T-helper 1 cell treated with Interleukin-12 subunit alpha and Interleukin-12 subunit beta and Interleukin-4 antibody, amounts not matched to agents 30 μg/mL and 1 μg/mL, for 36 hours (primary cell): ENCODE data around the gene MEF2D.

Source experiments
- H3K27ac Mint-ChIP-seq: one replicate; pipeline ENCODE4 v1.8.0; 2021; ENCODE audit warnings: mild to moderate bottlenecking, mixed read lengths
- H3K27me3 Mint-ChIP-seq: one replicate; pipeline ENCODE4 v1.8.0; 2021; ENCODE audit warnings: low read depth, mixed read lengths
- H3K36me3 Mint-ChIP-seq: one replicate; pipeline ENCODE4 v1.8.0; 2021; ENCODE audit warnings: low read depth, mixed read lengths
- H3K4me1 Mint-ChIP-seq: one replicate; pipeline ENCODE4 v1.8.0; 2021; ENCODE audit warnings: low read depth, mixed read lengths
- H3K4me3 Mint-ChIP-seq: one replicate; pipeline ENCODE4 v1.8.0; 2021; ENCODE audit warnings: mild to moderate bottlenecking, moderate library complexity, mixed read lengths
- H3K9me3 Mint-ChIP-seq: one replicate; pipeline ENCODE4 v1.8.0; 2021; ENCODE audit warnings: mixed read lengths

MEF2D gene

DNA sequence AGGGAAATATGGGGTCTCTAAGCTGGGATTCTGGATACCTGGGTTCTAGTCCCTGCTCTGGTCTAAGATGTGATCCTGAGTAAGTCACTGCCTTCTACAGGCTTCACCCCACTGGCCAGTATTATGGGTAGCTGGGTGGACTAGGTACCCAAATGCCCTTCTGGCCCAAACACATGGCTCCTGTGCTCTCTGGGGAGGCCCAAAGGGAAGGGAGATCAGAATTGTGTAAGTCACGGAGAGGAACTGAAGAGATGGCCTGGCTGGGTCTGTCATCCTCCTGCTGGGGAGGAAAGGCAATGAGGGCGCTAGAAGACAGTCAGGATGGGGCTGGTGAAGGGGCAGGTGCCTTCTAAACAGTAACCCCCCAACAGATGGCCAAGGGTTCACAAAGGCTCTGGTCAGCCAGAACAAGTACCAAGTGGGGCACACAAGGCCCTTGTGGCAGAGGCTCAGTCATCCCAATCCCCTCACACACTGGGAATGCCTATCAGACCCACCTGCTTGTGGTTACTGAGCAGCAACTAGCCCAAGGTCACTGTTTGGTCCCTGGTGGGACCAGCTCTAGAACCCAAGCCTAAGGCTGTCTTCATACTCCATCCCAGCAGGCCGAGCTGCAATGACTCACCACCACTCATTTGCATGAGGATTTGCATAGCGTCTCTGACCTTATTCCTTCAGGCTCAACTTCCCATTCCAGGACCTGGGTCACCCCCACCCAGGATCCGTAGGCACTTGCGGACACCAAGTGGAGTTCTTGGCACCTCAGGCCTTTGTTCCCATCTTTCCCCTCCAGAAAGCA, 9.2 kb downstream of the MEF2D start:
- H3K36me3 Mint-ChIP-seq, result peaks cover 22% of the 10 kb centered on the region
- H3K27me3 Mint-ChIP-seq, result no peaks in the 10 kb centered on the region
- H3K9me3 Mint-ChIP-seq, result no peaks in the 10 kb centered on the region
- H3K27ac Mint-ChIP-seq, result no peak overlapping the region
- peaks cover 78% of the 10 kb centered on the region for H3K4me1 Mint-ChIP-seq
- H3K4me3 Mint-ChIP-seq, result peak overlapping the region; percentile 63

DNA sequence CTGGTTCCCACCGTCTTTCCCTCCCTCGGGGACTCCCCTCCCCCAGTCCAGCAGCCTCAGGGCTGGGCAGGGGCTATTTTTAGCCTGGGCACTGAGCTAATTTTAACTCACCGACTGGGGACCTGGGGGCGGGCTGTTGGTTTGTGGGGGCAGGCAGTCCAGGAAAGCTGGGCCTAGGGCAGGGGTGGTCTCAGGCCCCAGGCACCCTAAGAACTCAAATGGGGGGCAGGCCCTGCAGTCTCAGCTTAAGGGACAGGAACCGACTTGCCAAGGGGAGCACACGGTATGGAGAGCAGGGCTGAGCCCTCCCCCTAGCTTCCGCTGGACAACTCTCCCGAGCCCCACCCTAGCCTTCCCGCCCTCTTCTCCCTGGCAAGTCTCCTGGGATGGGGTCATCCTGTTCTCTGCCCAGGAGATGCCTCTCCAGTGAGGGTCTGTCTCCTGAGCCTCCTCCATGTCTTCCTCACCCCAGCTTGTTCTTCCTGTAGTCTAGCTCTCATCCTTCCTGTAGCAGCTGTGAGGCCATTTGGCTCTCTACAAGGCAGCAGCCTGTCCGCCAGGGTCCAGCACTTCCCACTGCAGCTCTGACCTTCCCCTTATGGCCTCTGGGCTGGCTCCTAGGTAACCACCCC, 10.1 kb downstream of the MEF2D start:
- Mint-ChIP-seq H3K36me3 (peaks cover 21% of the 10 kb centered on the region), H3K4me1 (peaks cover 72% of the 10 kb centered on the region), H3K9me3 (no peaks in the 10 kb centered on the region), H3K4me3 (peak overlapping the region; percentile 63), H3K27me3 (no peaks in the 10 kb centered on the region), H3K27ac (peak overlapping the region; percentile 81)

GRCh38 chr1:156489935-156490293, 10.7 kb downstream of the MEF2D start:
- Mint-ChIP-seq H3K9me3 (no peaks in the 10 kb centered on the region), H3K36me3 (peaks cover 15% of the 10 kb centered on the region), H3K4me1 (peaks cover 69% of the 10 kb centered on the region), H3K27ac (peak overlapping the region; percentile 67), H3K4me3 (no peak overlapping the region), H3K27me3 (no peaks in the 10 kb centered on the region)

DNA sequence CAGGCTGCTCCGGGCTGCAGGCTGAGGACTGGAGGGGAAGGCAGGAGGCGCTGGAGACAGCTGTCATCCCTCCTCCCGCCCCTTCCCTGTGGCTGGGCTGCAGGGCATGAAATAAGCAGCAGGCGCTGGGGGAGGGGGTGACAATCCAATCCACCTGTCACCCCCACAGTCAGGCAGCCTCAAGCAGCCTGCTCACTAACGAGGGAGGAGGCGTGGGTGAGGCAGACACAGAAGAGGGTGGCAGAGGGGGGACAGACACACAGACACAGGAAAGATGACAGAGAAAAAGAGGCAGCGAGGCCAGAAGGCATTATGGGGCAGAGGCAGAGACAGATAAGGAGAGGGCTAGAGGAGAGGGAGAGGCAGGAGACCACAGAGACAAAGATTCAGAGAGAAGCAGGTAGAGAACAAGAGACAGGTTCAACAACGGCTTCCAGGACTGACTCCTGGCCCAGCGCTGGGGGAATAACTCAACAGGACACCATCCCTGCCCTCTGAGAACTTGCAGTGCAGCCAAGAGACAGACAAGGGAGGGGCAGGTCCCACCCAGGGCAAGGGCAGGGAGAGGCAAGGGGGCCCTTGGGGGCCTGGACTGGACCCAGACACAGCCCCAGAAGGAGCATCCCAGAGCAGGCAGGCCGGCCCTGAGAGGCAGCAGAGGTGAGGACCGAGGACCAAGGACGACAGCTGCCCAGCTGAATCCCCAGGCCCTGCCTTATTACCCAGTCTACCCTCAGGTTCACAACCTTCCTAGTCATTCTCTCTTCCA, 11.2 kb downstream of the MEF2D start:
- Mint-ChIP-seq H3K4me1 (peaks cover 68% of the 10 kb centered on the region), H3K36me3 (peaks cover 15% of the 10 kb centered on the region), H3K27me3 (no peaks in the 10 kb centered on the region)

DNA sequence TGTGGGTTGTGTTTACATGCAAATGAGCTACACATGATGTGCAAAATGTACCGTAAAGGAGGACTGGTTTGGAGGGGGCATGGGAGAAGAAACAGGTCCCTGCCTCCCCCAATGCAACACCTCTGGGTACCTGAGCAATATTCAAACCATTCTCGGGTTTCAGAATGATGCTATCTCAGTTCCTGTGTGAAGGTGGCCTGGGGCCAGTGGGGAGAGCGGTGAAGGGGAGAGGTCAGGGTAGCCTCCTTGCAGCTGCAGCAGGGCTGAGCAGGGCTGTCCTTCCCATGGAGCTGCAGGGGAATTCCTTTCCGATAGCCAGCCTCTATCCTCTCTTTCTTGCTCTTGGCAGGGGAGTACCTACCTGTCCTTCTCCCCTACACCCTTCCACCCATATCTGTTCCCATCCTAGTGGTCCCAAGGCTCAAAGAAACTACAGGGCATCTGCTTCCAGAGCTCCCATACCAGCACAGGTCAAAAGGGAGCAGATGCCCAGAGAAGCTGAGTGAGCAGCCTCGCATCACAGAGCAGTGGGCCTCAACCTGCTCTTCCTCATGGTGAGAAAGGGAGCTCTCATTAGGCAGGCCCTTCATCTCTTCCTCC, 11.9 kb downstream of the MEF2D start:
- H3K4me3 Mint-ChIP-seq, result peak overlapping the region; percentile 69
- H3K4me1 Mint-ChIP-seq, result peaks cover 62% of the 10 kb centered on the region
- peak overlapping the region; percentile 79 for H3K27ac Mint-ChIP-seq
- peaks cover 15% of the 10 kb centered on the region for H3K36me3 Mint-ChIP-seq
- no peaks in the 10 kb centered on the region for H3K9me3 Mint-ChIP-seq
- H3K27me3 Mint-ChIP-seq, result no peaks in the 10 kb centered on the region

More for the DNA sequence above, 11.2 kb downstream of the MEF2D start:
- no peaks in the 10 kb centered on the region for H3K9me3 Mint-ChIP-seq
- H3K4me3 Mint-ChIP-seq, result peak overlapping the region; percentile 69
- H3K27ac Mint-ChIP-seq, result peak overlapping the region; percentile 79

DNA sequence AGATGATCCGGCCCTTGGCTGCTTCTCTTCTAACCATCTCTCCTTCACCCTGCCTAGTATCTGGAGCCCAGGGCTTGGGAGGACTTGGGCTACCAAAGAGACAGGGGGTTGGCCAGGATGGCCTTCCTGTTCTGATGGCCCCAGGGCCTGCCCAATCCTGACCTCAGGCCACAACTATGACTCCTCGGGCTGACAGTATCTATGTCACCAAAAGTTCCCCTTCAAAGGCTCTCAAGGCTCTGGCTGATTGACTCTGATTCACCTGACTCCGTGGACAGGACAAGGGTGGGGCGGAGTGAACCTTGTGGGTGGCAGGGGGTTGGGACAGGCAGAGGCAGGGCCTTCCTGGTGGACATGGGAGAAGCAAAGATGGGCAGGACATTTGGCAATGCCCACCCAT, 12.7 kb downstream of the MEF2D start:
- Mint-ChIP-seq H3K4me3 (peak overlapping the region; percentile 69), H3K9me3 (no peaks in the 10 kb centered on the region)

GRCh38 chr1:156486421-156487344, 13.9 kb downstream of the MEF2D start:
- H3K27ac Mint-ChIP-seq, result no peak overlapping the region
- no peaks in the 10 kb centered on the region for H3K9me3 Mint-ChIP-seq
- H3K27me3 Mint-ChIP-seq, result no peaks in the 10 kb centered on the region
- H3K4me3 Mint-ChIP-seq, result no peak overlapping the region
- H3K36me3 Mint-ChIP-seq, result peaks cover 13% of the 10 kb centered on the region
- H3K4me1 Mint-ChIP-seq, result peaks cover 59% of the 10 kb centered on the region

More for the DNA sequence above, 12.7 kb downstream of the MEF2D start:
- Mint-ChIP-seq H3K4me1 (peaks cover 60% of the 10 kb centered on the region), H3K36me3 (peaks cover 13% of the 10 kb centered on the region), H3K27ac (peak overlapping the region; percentile 81), H3K27me3 (no peaks in the 10 kb centered on the region)

GRCh38 chr1:156485984-156486383, 14.6 kb downstream of the MEF2D start:
- Mint-ChIP-seq H3K9me3 (no peaks in the 10 kb centered on the region), H3K27ac (no peak overlapping the region), H3K4me1 (peaks cover 61% of the 10 kb centered on the region), H3K36me3 (peaks cover 19% of the 10 kb centered on the region), H3K27me3 (no peaks in the 10 kb centered on the region), H3K4me3 (no peak overlapping the region)

- Mint-ChIP-seq H3K4me1 (peaks cover 59% of the 10 kb centered on the region), H3K27me3 (no peaks in the 10 kb centered on the region), H3K4me3 (no peak overlapping the region), H3K27ac (no peak overlapping the region), H3K9me3 (no peaks in the 10 kb centered on the region), H3K36me3 (peaks cover 33% of the 10 kb centered on the region)
These were observed 16.0 kb downstream of the MEF2D start for GRCh38 chr1:156484480-156485058.

- Mint-ChIP-seq H3K4me3 (no peak overlapping the region), H3K4me1 (peaks cover 48% of the 10 kb centered on the region), H3K27me3 (no peaks in the 10 kb centered on the region), H3K9me3 (no peaks in the 10 kb centered on the region), H3K27ac (no peak overlapping the region), H3K36me3 (peaks cover 42% of the 10 kb centered on the region)
These were observed 17.2 kb downstream of the MEF2D start for GRCh38 chr1:156483397-156483796.

DNA sequence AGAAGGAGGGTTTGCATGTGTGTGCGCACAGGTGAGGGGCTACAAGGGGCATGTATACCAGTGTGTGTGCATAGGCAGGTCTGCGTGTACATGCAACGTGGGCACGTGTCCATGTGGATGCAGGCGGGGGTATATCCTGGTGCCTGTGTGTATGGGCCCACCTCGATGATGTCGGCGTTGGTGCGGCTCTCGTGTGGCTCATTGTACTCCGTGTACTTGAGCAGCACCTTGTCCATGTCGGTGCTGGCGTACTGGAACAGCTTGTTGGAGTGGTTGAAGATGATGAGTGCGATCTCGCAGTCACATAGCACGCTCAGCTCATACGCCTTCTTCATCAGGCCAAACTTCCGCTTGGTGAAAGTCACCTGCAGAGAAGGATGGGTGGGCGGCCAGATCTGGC, 18.3 kb downstream of the MEF2D start:
- Mint-ChIP-seq H3K4me3 (no peak overlapping the region), H3K27me3 (no peaks in the 10 kb centered on the region), H3K4me1 (peaks cover 40% of the 10 kb centered on the region), H3K27ac (no peak overlapping the region), H3K9me3 (no peaks in the 10 kb centered on the region), H3K36me3 (peaks cover 46% of the 10 kb centered on the region)

GRCh38 chr1:156481527-156481926, 19.0 kb downstream of the MEF2D start:
- Mint-ChIP-seq H3K27me3 (no peaks in the 10 kb centered on the region), H3K4me1 (peaks cover 37% of the 10 kb centered on the region), H3K9me3 (no peaks in the 10 kb centered on the region), H3K36me3 (peaks cover 49% of the 10 kb centered on the region), H3K4me3 (peak overlapping the region; percentile 45), H3K27ac (peak overlapping the region; percentile 88)

- peak overlapping the region; percentile 88 for H3K27ac Mint-ChIP-seq
- H3K4me1 Mint-ChIP-seq, result peaks cover 36% of the 10 kb centered on the region
- peaks cover 49% of the 10 kb centered on the region for H3K36me3 Mint-ChIP-seq
- no peaks in the 10 kb centered on the region for H3K9me3 Mint-ChIP-seq
- no peaks in the 10 kb centered on the region for H3K27me3 Mint-ChIP-seq
- peak overlapping the region; percentile 45 for H3K4me3 Mint-ChIP-seq
These were observed 20.0 kb downstream of the MEF2D start for GRCh38 chr1:156480411-156481192.
